ENCODE results near the gene CTSE.

CTSE gene

DNA sequence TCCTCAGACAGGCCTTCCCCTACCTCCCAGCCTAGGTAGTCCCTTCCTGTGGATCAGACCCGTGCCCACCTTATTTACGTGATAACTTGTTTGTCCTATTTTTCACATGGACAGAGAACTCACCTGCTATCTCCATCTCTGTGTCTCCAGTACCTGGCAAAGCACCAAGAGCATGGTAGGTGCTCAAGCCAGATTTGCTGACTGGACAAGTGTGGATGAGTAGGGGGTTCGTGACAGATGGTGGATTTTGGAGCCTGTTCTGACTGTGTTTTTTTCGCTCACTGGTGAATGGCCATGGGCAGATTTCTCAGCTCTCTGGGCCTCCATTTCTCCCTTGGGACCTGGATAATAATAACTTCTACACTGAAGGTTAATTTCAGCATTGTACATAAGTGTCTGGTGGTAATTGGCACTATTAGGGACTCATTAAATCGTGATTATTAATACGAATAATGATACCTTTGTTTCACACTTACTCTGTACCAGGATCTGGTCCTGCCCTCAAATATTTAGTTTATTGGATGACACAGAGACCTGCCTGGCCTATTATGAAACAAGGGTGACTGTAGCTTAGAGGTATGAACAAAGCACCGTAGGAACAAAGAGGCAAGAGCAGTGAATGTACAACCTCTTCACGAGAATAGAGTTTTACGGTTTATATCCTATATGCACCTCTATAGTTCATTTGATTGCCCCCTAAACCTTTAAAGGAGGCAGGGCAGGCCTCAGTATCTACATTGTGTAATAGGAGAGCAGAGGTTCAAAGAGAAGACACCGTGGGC, 56.0 kb downstream of the CTSE start:
- no peak for DNase-seq

GRCh38 chr1:205965036-205965884, 58.4 kb downstream of the CTSE start:
- DNase-seq = no peak

DNA sequence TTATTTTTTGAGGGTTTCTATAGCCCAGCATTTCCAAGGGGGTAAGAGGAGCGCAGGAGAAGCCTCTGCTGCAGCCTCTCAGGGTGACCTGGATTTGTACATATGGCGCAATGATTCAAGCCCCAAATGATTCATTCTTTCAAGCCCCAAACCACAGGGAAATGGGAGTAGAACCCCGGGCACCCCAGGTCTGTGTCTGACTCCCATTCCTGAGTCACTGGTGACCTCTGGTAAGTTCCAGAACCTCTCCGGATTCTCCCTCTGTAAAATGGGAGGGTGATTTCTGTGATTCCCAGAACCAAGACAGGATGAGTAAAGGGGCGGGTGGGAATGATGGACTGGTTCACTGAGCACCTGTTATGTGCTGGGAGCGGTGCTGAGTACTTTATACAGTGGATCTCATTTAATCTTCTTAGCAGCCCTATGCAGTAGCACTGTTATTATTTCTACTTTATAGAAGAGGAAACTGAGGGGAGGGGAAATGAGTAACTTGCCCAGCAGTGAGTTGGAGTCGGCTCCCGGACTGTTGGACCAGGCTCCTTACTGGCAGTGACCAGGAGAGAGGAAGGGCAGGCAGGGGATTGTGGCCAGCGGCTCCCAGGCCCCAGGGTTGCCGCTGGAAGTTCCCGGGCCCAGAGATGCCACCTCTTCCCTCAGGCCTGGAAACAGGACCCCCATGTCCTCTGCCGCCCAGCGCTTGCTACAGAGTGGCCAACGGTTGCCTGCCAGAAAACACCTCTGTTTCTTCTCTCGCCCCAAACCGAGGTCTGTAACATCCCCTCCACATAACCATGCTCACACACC, 60.1 kb downstream of the CTSE start:
- DNase-seq = no peak

GRCh38 chr1:205962821-205963221, 60.9 kb downstream of the CTSE start:
- no peak for DNase-seq

DNA sequence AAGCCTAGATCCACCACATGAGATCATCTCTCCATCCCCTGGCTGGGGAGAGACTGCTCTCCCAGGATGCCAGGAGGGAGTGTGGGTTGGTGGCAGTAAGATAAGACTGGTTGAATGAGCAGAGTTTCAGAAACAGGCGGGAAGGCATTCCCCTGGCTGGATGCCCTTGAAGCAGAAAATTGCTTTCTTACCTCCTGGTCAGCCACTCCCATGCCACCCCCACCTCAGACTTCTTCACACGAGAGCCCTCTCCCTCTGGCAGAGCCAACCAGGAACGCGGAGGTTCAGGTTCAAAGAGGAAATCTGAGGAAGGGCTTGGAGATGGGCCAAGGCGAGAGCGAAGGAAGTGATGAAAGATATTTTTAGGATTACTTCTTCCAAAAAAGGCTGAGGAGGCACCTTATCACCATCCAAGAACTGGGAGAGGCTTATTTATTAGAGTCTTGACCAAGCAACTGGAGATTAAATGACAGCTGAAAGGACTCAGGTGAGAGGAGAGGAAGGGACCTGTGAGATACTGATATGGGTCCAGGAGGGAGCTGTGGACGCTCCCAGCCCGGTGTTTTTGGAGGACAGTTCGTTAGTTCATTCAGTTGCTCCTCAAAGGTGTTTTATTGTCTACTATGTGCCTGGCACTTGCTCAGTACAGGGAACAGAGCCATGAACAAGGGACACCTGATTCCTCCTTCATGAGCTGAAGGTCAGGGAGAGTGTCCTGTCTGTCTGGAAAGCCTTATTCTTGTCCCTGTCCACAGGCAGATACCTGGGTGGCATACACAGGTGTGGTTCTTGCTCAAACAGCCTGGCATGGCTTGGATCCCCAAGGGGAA, 61.5 kb downstream of the CTSE start:
- DNase-seq = no peak

GRCh38 chr1:205961405-205961804, 62.3 kb downstream of the CTSE start:
- DNase-seq = no peak

DNA sequence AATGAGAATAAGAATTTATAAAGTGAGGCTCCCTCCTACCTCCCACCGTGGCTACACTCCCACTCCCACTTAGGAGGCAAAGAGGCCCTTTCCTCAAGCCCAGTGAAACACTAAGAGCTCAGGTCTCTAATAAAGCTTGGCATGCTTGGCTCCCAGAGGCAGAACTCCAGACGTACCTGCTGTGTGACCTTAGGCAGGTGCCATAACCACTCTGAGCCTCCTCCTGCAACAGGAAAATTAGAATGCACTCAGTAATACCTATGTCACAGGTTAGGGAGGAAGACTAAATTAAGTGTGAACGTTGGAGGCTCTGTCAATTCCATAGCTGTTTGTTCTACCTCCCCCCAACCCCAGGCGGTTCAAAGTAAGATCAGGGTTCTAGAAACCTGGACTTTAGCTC, 63.9 kb downstream of the CTSE start:
- no peak for DNase-seq
